Left ventricle myocardium inferior (tissue), 1 donor: Measurements from ENCODE around the gene TBC1D8B. TPM values are rescaled to one million over a fixed set of nuclear protein-coding genes. Genes with fewer than 3 reads are reported as not detected.
"Not testable (repeated sequence)": the region's sequence is repeated elsewhere in the genome, so short reads cannot be mapped to it uniquely, and the experiment has no call there.

Source experiments
- DNase-seq: peaks from one replicate; pipeline ENCODE4 v3.0.0-alpha.2; 2020
- H3K27ac ChIP-seq: fragments of 200-600 bp; replicated peaks from 2 replicates; pipeline ENCODE4 v1.8.0; 2021
- H3K27me3 ChIP-seq: fragments of 200-600 bp; 2 replicates; pipeline ENCODE4 v1.8.0; 2021; ENCODE audit warnings: low read depth
- H3K36me3 ChIP-seq: fragments of 200-600 bp; 2 replicates; pipeline ENCODE4 v1.8.0; 2021
- H3K4me1 ChIP-seq: fragments of 200-600 bp; 2 replicates; pipeline ENCODE4 v1.8.0; 2021
- H3K4me3 ChIP-seq: fragments of 200-600 bp; 2 replicates; pipeline ENCODE4 v1.8.0; 2021; ENCODE audit warnings: mild to moderate bottlenecking, moderate library complexity
- H3K9me3 ChIP-seq: fragments of 200-600 bp; replicated peaks from 2 replicates; pipeline ENCODE4 v1.8.0; 2021
- intact Hi-C: fragments of 100-400 bp; cut with micrococcal nuclease; formaldehyde crosslinking; loops from one replicate; pipeline ENCODE4 v1.11.0; 2022
- total RNA-seq: library from RNA; stranded (reverse); fragmentation: NEBNext Ultra II Directional; extraction: Animal tissue kit (Norgen Biotek cat#: 25700); gene quantifications from one replicate; pipeline ENCODE4 v1.2.1, GENCODE V29; 2021
- TF ChIP-seq, protein P1 (sequence below): fragments of 200-600 bp; IDR thresholded peaks from 2 replicates; pipeline ENCODE4 v1.8.0; 2021; ENCODE audit warnings: antibody characterized with exemption, mild to moderate bottlenecking, borderline replicate concordance
- donor health status: DM: no; HTN: yes; CAD: no; lungs with severe emphysema.

Gene TBC1D8B
- total RNA-seq, 1 donor from 2014 or later: 2.0 TPM

DNA sequence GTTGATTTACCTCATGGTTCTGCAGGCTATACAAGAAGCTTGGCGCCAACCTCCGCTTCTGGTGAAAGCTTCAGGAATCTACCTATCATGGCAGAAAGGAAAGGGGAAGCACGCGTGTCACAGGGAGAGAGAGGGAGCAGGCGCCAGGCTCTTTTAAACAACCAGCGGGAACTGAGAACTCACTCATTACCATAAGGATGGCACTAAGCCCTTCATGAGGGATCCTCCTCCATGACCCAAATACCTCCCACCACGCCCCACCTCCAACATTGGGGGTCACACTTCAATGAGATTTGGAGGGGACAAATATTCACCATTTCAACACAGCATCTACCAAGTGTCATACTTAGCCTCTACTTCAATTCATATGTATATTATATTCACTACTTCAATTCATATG, 18.8 kb upstream of the TBC1D8B start:
- intact Hi-C loops: no loop called here
- H3K36me3 ChIP-seq: no peaks in the 10 kb centered on the region
- no peak overlapping the region for H3K27ac ChIP-seq
- H3K27me3 ChIP-seq: no peaks in the 10 kb centered on the region
- no peaks in the 10 kb centered on the region for H3K4me1 ChIP-seq
- TF ChIP-seq, protein P1, sequence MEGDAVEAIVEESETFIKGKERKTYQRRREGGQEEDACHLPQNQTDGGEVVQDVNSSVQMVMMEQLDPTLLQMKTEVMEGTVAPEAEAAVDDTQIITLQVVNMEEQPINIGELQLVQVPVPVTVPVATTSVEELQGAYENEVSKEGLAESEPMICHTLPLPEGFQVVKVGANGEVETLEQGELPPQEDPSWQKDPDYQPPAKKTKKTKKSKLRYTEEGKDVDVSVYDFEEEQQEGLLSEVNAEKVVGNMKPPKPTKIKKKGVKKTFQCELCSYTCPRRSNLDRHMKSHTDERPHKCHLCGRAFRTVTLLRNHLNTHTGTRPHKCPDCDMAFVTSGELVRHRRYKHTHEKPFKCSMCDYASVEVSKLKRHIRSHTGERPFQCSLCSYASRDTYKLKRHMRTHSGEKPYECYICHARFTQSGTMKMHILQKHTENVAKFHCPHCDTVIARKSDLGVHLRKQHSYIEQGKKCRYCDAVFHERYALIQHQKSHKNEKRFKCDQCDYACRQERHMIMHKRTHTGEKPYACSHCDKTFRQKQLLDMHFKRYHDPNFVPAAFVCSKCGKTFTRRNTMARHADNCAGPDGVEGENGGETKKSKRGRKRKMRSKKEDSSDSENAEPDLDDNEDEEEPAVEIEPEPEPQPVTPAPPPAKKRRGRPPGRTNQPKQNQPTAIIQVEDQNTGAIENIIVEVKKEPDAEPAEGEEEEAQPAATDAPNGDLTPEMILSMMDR: no peak
- no peak for DNase-seq
- H3K4me3 ChIP-seq: no peak overlapping the region
- H3K9me3 ChIP-seq: no peaks in the 10 kb centered on the region

DNA sequence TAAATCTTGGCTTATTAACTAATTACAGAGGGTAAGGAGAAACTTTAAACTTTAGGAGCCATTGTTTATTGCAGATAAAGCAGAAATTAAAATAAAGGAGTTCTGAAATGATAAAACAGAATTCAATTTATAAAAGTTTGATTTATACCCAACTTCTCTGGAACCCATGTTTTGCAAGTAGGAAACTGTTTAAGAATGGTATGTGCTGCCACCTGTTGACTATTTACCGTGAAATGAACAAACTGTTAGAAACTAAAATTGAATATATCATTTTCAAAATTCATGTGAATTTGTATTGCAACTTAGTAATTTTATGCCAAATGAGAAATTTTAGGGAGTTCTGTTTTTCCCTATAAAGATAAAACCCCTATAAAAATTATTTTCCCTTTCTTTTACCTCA, 11.0 kb upstream of the TBC1D8B start:
- Histone ChIP-seq H3K27ac (no peak overlapping the region), H3K9me3 (no peaks in the 10 kb centered on the region), H3K4me3 (no peak overlapping the region), H3K4me1 (no peaks in the 10 kb centered on the region), H3K36me3 (no peaks in the 10 kb centered on the region), H3K27me3 (no peaks in the 10 kb centered on the region)
- DNase-seq: no peak
- intact Hi-C loops: loop anchor here (10.0 kb wide), 1 partner anchor 307 kb away; no protein-coding TSS in a partner anchor
- TF ChIP-seq, protein P1: peak; percentile 47

DNA sequence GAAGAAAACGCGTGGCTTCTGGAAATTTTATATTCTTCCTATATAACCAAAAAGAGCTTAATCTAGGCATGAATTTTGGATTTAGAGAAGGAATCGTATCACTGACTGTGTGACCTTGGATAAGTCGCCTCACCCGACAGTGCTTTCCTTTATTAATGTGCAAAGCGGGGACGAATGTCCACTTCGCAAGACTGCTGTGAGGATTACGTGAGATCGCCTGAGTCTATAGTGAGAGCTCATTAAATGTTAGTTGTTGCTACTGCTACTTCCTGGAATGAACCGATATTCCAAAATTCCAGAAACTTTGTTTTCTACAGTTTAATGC, 448 bp upstream of the TBC1D8B start:
- Histone ChIP-seq H3K36me3 (no peaks in the 10 kb centered on the region), H3K4me1 (no peaks in the 10 kb centered on the region), H3K4me3 (peak overlapping the region; percentile 78), H3K27me3 (no peaks in the 10 kb centered on the region), H3K9me3 (no peaks in the 10 kb centered on the region), H3K27ac (peak overlapping the region; percentile 16)
- TF ChIP-seq, protein P1: no peak
- intact Hi-C loops: no loop called here
- DNase-seq: no peak

DNA sequence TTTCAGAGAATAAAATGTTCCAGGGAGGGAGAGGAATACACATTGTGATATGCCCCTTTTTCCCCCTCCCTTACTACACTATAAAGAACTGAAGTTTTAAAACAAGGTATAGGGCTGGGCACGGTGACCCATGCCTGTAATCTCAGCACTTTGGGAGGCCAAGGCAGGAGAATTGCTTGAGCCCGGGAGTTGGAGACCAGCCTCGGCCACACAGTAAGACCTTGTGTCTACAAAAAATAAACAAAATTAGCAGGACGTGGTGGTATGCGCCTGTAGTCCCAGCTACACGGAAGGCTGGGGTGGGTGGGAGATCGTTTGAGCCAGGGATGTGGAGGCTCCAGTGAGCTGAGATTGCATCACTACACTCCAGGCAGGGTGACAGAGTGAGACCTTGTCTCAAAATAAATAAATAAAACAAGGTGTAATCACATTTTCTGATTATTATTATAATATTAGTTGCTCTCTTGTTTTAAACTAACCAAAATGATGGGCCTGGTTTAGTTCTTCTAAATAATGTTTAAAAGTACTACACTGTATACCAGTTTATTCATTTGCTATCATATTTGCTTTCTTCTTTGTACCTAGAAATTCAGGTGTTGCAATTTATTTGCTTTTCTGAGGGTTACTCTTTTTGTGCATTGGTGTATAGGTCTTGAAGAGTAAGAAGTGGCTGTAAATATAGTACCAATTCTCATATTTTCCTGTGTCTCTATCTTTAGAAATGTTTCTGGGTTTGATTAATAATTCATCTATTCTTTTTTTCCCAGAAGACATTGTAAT, 8.8 kb downstream of the TBC1D8B start:
- Histone ChIP-seq H3K9me3 (no peaks in the 10 kb centered on the region), H3K27ac (no peak overlapping the region), H3K4me3 (no peak overlapping the region), H3K36me3 (no peaks in the 10 kb centered on the region), H3K27me3 (no peaks in the 10 kb centered on the region), H3K4me1 (no peaks in the 10 kb centered on the region)
- intact Hi-C loops: no loop called here
- DNase-seq: no peak
- TF ChIP-seq, protein P1: no peak

DNA sequence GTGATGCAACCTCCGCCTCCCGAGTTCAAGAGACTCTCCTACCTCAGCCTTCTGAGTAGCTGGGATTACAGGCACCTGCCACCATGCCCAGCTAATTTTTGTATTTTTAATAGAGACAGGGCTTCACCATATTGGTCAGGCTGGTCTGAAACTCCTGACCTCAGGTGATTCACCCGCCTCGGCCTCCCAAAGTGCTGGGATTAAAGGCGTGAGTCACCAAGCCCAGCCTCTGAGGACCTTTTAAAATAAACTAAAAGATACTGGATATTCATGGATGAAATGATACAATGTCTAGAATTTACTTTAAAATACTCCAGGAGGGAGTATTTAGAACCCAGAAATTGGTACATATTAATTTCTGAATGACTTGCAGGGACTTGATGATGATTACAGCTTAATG, 10.5 kb downstream of the TBC1D8B start:
- H3K9me3 ChIP-seq, H3K27ac ChIP-seq, H3K27me3 ChIP-seq, H3K4me1 ChIP-seq, DNase-seq, H3K4me3 ChIP-seq, intact Hi-C loops, H3K36me3 ChIP-seq: not testable (repeated sequence)

DNA sequence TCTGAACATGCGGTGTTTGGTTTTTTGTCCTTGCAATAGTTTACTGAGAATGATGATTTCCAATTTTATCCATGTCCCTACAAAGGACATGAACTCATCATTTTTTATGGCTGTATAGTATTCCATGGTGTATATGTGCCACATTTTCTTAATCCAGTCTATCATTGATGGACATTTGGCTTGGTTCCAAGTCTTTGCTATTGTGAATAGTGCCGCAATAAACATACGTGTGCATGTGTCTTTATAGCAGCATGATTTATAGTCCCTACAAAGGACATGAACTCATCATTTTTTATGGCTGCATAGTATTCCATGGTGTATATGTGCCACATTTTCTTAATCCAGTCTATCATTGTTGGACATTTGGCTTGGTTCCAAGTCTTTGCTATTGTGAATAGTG, 11.6 kb downstream of the TBC1D8B start:
- H3K9me3 ChIP-seq, H3K4me3 ChIP-seq, H3K27me3 ChIP-seq, intact Hi-C loops, H3K27ac ChIP-seq, H3K4me1 ChIP-seq, DNase-seq, H3K36me3 ChIP-seq: not testable (repeated sequence)
